Astrocyte (in vitro differentiated cells and primary cell): ENCODE results near the gene SYCE1.

Experiments
- CTCF ChIP-seq: IDR thresholded peaks from 2 replicates; pipeline ENCODE4 v1.5.1; 2011; ENCODE audit warnings: low read depth, mild to moderate bottlenecking, inconsistent platforms, low read length, moderate library complexity; ENCODE audit not compliant: insufficient read depth
- EZH2 ChIP-seq: IDR thresholded peaks from 2 replicates; pipeline ENCODE4 v1.6.1; 2012; ENCODE audit warnings: mild to moderate bottlenecking, low read length, inconsistent platforms; ENCODE audit not compliant: insufficient read depth

- TF ChIP-seq CTCF (no peak), EZH2 (no peak)
Measured at GRCh38 chr10:133527771-133528271, 37.6 kb downstream of the SYCE1 start.
